IPS DF 4.7 (cell line): Measurements from ENCODE around the gene SERPINI2.

ENCODE experiments used
- DNase-seq: peaks from one replicate; pipeline ENCODE4 v3.0.0-alpha.2; 2013; ENCODE audit warnings: low spot score; ENCODE audit errors: extremely low read depth

Gene SERPINI2, protein sequence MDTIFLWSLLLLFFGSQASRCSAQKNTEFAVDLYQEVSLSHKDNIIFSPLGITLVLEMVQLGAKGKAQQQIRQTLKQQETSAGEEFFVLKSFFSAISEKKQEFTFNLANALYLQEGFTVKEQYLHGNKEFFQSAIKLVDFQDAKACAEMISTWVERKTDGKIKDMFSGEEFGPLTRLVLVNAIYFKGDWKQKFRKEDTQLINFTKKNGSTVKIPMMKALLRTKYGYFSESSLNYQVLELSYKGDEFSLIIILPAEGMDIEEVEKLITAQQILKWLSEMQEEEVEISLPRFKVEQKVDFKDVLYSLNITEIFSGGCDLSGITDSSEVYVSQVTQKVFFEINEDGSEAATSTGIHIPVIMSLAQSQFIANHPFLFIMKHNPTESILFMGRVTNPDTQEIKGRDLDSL

DNA sequence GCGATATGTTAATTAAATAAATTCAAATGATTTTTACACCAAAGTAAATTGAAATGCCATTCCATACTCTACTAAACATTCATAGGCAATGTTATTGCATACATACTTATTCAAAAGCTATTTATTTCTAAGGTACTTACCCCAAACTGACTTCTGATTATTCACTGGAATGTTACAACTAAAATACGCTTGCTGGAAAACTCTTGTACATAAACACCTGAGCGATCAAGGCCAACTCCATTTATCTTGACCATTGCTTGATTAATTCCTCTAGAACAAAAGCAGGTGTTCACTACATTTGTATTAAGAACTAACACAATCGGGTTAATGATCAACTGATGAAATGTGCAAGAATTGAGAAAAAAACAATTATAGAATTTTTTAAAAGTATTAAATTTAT is at the start of gene SERPINI2:
TSS of gene SERPINI2 (minus strand) at position 180 of the 400 bp plus-strand sequence. CDS start 2,208 bp downstream, outside the sequence.
- DNase-seq, result no peak

DNA sequence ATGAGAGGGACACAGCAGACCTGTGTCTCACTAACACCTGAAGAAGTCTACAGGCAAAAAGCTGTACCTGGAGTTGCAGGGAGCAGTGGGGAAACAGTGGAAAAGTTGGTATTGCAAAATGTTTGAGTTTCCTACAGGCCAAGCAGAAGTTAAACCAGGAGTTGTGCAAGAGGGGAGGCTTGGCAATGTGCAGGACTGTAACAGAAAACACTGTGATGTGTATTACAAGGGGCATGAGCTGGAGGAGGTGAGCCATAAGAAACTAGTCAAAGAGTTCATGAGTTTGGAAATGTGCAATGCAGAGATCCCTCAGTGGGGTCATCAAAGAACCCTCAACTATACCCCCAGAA is 47.1 kb upstream of the SERPINI2 start:
- DNase-seq, result no peak

DNA sequence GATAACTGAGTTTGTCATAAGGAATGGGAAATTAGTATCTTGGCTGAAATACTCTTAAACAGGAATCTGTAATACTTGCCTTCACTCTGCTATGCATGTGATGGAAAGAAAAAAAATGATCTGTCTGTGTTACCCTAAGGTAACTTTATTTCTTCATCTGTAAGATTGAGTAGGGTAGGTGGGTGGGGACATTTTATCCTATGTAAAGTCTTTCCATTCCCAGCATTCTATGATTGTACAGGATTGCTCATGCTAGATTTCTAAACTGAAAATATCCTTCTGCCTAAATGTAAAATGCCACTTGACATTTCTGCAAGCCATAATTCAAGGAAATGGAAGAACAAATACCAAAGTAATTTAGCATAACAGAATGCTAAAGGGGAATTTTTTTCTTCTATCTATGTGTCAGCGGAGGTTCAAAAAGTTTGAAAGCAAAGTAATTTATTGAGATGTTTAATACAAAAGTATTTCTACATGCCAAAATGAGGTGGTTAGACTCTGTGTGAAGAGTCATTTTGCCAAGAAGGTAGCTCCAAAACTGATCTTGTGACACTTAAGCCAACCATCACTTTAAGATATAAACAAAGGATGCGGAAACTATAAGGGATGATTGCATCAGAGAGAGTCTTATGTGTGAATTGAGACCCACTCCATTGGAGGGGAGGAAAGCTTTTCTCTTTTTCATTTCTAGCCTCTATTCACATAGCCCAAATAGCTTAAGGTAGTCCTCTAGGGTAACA is 46.6 kb upstream of the SERPINI2 start:
- DNase-seq, result no peak

DNA sequence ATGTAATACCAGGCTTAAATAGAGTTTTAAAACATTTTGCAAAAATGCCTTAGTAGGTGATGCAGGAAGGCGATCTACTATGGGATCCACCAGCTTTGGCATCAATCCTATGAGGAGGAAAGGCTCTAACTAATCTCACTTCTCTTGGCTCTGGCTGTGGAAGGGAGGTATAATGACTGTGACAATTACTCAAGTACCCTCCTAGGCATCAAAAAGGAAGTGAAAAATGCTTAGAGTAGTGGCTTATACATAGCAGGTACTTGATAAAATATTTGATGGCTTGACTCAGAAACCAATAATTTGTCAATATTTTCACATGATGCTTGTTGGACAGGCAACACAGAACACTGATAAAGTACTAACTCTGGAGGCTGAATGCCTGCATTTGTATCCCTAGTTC is 34.1 kb upstream of the SERPINI2 start:
- no peak for DNase-seq

DNA sequence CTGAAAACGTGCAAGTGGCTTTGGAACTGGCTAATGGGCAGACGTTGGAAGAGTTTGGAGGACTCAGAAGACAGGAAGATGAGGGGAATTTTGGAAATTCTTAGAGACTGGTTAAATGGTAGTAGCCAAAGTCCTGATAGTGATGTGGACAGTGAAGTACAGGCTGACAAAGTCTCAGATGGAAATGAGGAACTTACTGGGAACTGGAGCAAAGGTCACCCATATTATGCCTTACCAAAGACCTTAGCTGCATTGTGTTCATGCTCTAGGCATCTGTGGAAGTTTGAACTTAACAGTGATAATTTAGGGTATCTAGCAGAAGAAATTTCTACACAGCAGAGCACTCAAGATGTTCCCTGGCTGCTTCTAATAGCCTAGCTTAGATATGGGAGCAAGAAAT is 28.6 kb upstream of the SERPINI2 start:
- no peak for DNase-seq

DNA sequence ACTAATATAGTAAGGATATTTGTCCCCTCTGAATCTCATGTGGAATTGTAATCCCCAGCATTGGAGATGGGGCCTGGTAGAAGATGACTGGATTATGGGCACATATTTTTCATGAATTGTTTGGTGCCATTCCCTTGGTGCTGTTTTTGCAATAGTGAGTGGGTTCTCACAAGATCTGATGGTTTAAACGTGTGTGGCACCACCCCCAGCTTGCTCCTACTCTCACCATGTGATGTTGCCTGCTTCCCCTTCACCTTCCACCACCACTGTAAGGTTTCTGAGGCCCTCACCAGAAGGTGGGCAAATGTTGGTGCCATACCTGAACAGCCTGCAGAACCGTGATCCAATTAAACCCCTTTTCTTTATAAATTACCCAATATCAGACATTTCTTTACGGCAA is 28.1 kb upstream of the SERPINI2 start:
- no peak for DNase-seq

DNA sequence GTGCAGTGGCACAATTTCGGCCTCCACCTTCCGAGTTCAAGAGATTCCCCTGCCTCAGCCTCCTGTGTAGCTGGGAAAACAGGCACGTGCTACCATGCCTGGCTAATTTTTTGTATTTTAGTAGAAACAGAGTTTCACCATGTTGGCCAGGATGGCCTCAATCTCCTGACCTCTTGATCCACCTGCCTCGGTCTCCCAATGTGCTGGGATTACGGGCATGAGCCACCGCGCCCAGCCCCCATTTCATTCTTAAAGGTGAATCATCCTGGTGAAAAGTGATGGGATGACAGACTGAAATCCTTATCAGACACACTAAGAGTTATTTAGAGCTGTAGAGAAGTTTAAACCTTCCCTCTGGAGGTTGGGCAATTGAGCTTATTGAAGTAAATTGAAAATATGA is 24.1 kb upstream of the SERPINI2 start:
- no peak for DNase-seq

DNA sequence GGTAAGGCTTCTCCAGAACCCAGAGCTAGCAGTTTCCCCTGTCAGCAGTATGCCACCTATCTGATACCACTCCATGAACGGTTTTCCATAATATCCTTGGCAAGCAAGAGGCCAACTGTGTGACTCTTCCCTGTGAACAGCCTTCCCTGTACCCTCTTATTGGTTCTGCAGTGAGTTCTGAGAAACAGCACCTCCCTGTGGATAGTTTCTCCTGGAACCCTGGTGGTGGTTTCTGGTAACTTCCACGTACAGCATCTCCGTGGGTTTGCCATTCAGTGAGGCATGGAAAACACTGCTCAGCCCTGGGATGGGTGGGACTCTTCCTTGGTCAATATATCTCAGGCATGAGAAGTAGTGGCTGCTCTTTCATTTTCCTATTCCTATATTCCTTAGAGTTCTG is 19.4 kb upstream of the SERPINI2 start:
- peak; percentile 56 for DNase-seq

DNA sequence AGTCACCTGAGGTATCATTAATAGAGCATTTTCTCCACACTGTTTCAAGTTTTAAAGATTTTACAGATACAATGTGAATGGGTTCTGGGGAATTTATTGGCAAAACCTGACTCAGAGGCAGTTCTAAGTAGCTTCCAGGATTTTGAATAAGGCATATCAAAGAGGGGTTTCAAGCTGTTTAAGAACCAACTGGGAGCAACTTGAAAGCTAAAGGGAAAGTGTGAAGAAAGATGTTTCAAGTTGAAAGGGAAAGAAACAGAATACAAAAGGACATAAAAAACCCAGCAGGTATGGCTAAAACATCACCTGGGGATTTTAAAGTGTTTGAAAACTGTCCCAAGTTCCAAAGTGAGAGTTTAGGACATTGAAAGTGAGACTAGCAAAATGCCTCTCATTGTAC is 17.8 kb upstream of the SERPINI2 start:
- DNase-seq, result no peak

DNA sequence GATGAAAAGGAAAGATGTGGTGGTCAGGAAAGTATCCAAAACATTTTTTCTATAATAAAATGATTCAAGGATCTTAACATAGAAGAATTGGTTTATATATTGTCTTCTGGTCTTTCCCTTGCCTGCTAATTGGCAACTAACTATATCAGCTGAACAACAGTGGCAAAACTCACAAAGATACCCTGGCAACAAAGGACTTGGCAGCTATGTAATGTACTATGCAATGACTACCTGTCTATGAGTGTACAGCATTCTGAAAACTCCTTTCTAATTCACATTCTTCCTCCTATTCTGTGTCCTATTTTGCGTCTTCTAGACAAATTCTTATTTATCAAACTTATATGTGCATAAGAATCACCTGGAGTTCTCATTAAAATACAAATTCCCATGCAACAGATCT is 15.7 kb upstream of the SERPINI2 start:
- DNase-seq, result no peak

DNA sequence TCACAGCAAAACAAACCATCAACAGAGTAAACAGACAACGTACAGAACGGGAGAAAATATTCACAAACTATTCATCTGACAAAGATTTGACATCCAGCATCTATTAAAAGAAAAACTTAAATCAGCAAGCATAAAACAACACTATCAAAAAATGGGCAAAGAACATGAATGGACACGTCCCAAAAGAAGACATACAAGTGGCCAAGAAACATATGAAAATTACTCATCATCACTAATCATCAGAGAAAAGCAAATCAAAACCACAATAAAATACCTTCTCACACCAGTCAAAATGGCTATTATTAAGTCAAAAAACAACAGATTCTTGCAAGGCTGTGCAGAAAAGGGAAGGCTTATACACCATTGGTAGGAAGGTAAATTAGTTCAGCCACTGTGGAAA is 13.7 kb upstream of the SERPINI2 start:
- DNase-seq, result no peak

DNA sequence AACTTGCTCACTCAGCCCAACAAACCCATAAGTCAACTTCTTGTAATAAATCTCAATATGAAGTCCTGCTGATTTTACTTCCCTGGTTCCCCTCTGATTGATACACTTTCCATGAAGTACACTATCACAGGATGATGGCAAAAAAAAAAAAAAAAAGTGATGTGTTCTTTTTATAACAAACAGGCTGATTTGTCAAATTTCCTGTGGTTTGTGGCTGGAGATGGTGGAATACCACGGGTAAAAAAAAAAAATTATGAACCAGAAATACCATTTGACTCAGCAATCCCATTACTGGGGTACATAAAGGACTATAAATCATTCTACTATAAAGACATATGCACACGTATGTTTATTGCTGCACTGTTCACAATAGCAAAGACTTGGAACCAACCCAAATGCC is 10.7 kb upstream of the SERPINI2 start:
- DNase-seq, result no peak

DNA sequence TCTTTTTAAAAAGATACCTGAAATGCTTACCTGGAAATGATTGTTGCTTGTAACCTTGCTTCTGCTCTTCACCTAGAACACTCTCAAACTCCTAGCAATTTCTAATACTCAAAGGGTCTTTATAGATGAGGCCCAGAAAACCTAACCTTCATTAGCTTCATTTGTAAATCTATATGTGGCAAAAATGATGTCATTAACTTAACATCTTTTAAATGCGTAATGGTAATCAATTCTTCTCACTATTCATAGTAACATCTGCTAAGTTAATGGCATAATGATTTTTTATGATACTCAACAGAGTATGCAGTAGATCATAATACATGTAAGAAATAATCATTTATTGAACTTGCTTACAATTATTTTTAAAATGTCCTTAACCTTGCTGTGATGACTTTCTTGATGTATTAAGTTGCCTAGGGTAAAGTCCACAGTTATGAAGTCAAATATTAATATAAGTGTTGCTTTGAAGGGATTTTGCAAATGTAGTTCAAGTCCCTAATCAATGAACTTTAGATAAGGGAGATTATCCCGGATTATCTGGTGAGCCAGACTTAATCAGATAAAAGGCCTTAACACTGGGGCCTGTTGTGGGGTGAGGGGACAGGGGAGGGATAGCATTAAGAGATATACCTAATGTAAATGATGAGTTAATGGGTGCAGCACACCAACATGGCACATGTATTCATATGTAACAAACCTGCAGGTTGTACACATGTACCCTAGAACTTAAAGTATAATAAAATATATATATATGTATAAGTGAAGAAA is 10.1 kb upstream of the SERPINI2 start:
- no peak for DNase-seq

DNA sequence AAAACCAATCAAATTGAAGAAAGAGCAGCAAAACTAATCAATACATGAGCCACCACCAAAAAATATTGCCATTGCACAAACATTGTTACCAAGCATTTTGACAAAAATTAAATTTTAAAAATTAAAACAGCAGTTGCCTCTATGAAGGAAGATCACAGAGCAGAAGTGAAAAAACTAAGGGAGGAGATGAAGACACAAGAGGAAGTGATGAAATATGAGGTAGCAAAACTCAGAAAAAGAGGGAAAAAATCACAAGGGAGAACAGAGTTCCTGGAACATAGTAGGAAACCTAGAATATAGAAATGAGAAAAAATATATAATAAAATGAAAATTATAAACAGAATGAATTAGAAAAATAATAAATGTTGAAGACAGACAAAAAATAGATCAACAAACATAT is 7.3 kb upstream of the SERPINI2 start:
- no peak for DNase-seq

DNA sequence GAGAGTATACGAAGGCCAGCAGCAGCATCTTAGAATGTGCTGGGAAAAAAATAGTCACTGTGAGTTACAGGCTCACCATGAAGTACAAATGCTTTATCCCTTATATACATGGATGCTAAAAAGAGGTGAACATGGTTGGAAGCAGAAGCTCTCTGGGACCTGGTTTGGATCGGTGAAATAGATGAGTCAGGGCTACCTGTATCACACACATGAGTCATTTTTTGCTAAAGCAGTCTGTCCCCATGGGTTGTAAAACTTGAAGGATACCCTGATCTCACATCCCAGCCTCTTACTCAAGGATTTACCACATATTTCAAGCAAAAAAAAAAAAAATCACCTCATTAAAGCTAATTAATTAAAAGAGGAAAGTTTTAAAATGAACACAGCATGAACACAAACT is 6.9 kb upstream of the SERPINI2 start:
- no peak for DNase-seq

DNA sequence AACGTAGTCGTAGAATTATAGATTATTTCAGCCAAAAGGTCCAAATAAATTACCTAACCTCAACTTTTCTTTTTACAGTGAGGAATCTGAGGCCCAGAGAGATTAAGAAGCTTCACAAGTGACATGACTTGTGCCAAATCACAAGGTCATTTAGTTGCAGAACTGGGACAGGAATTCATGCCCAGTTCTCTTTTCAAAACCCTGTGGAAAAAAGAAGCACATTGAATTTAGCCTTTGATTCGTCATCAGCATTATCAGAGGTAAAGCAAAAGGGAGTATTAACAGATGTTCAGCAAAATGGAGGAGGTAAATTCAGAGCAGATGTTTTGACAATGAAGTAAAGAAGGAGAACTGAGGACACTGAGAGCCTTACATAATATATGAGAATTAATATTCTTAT is 4.5 kb downstream of the SERPINI2 start:
- no peak for DNase-seq

DNA sequence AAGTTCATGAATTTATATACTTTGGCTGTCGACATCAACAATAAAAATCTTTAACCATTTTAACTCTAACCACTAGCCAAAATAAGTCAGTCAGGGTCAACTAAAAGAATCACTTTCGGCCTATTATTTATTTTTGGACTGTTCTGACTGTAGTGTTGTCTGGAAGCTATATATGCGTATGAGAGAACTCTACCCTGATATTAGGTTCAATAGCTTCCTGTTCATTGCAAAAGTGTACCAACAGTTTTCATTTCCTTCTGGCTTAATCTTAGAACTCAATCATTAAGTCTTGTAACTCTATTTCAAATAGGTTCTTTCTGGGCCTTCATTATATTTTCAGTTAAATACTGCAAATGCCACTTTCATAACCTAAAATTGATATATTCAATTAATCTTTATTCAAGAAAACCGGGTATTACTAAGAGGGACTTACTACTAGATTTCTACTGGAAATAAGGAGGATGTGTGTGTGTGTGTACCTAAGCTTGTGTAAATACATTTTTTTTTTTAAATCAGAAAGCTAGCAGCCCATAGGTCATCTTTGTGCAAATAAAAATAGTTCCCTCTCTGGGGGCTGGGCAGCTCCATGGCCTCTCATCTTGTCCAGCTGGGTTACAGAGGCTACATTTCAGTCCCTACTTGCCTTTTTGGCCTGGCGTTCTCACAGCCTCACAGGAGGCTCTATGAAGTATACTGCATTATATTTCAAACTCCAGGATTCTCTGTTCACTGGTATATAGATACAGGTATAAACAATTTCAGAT is 5.8 kb downstream of the SERPINI2 start:
- no peak for DNase-seq

DNA sequence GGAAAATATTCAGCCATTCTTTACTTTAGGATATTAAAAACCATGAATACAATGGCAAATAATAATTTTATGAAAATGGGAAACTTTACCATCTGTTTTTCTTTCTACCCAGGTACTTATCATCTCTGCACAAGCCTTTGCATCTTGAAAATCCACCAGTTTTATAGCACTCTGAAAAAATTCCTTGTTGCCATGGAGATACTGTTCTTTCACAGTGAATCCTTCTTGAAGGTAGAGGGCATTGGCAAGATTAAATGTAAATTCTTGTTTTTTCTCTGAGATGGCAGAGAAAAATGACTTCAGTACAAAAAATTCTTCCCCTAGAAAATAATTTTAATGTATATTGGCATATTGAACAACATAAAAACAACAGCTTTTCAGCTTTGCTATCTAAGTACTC is 6.9 kb downstream of the SERPINI2 start:
- DNase-seq, result no peak

DNA sequence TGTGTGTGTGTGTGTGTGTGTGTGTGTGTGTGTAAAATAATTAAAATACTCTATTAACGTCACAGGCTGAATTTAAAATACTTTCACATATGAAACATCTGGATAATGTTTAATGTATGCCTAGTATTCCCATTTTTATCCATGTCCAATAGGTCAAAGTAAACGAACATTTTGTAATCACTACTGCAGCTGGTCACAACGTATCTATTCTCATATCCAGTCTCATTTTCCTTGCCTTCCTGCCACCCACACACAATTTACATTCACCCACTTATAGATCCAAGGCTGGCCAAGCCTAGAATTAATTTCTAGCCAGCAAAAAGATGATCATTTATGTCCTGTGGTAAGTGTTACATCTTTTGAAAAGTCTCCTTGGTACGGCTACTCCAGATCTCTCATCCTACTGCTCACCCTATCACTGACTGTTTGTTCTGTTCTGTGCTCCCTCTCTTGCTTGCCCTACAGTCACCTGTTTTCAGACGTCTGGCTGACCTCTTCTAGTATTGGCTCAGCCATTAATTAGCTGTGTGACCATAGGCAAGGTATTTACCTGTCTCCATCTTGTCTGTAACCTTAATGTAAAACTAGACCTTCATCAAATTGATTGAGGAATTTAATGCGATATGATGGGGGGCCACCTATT is 17.6 kb downstream of the SERPINI2 start:
- no peak for DNase-seq

DNA sequence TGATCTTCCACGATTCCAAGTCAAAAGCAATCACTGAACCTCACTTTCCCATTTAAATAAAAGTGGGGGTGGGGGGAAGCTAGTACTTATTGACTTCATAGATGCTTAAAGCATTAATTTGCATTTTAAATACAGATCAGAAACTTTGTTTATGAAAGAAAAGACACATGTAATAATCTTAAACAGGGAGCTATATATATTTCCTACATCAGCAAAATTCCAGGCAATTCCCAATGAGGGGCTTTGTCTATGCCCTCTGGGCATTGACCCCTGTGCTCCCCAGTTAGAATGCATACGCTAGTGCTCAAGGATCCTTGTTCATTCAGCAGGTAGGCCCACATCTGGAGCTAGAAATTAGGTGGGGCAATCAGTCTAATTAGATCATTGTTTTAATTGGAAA is 20.0 kb downstream of the SERPINI2 start:
- no peak for DNase-seq

DNA sequence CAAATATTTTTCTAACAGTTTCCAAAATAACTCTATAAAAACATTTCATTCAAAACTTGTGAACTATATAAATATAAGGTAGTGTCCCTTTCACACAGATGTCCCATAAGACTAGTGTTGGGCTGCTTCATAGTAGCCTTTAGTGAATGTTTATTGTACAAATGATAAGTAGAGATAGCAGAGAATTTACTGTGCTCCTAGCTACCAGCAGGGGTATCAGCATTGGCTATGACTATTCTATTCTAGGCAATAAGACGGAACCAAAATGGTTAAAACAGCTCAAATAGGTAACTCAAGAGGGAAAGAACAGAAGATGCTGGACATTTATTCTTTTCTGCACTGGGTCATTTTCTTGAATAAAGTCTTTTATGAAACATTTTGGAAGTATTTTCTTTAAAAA is 22.6 kb downstream of the SERPINI2 start:
- DNase-seq, result no peak
